Endometrium (tissue), 2 donors: ENCODE measurements around the gene THAP12.
"Not testable (repeated sequence)": the region's sequence is repeated elsewhere in the genome, so short reads cannot be mapped to it uniquely, and the experiment has no call there.

Experiments used
- FAIRE-seq: peaks from 2 replicates; lab custom pipeline; 2012; peaks lifted over from hg19 to GRCh38; lab: Jason Lieb, UNC
- donor health status: control.
- donor health status: control.

The THAP12 gene

DNA sequence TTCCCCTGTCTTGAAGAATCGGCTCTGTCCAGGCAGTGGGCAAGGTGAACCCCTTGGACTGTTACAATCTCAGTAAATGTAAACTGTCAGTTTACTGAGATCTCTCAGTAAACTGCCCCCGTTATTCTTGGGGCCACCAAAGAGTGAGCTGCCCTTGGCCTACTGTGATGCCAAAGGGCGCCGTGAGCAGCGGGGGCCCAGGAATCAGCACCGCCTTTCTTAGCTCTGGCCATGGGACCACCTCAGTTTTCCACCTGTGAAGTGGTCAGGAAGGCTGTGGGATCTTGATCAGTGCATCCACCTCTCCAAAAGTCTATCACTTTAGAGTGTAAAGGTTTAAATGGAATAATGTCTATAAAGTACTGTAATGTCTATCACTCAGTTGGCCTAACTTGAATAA, 57.1 kb downstream of the THAP12 start:
- FAIRE-seq: no peak

GRCh38 chr11:76323375-76323774, 57.6 kb downstream of the THAP12 start:
- FAIRE-seq: not testable (repeated sequence)

GRCh38 chr11:76322942-76323341, 58.0 kb downstream of the THAP12 start:
- FAIRE-seq: no peak

- FAIRE-seq: no peak
These were observed 58.4 kb downstream of the THAP12 start for GRCh38 chr11:76322540-76322939.

DNA sequence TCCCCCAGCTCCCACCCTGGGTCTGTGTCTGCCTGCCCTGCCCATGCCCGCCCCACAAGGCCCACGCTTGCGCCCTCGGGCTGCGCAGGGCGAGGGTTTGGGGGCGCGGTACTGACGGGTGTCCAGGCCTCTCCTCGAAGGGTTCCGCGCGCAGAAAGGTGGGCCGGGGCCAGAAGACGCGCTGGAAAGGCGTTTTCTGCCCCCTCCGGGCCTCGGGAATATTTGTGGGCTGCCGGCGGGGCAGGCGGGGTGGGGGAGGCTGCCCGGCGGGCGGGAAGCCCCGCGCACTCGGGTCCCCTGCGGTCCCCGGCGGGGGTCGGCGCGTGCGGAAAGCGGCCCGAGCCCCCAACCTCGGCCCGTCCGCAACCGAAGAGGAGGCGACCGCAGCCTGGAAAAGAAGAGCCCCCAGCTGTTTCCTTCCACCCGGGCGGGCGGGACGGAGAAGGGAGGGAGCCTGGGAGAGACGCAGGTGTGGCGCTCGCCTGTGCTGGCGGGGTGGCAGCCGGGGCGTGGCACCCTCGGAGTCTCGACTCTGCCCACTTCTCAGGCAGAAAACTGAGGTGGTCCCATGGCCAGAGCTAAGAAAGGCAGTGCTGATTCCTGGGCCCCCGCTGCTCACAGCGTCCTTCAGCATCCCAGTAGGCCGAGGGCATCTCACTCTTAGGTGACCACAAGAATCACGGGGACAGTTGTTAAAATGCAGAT, 59.0 kb downstream of the THAP12 start:
- no peak for FAIRE-seq

DNA sequence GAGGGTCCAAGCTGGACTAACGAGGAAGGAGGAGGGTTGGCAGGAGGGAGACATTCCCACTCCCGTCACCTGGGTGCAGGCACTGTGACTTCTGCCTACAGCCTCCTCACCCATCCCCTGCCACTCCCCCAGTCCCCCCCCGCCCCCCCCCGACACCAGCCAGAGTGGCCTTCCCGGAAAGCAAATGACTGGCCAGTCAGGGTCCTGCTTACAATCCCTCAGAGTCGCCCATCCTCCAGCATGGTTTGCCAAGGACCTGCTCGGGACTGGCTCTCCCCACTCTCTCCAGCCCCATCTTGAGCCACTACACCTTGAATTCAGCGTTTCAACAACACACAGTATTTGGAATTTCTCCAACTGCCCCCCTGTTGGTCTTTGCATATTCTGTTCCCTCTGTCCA, 59.6 kb downstream of the THAP12 start:
- FAIRE-seq: no peak

DNA sequence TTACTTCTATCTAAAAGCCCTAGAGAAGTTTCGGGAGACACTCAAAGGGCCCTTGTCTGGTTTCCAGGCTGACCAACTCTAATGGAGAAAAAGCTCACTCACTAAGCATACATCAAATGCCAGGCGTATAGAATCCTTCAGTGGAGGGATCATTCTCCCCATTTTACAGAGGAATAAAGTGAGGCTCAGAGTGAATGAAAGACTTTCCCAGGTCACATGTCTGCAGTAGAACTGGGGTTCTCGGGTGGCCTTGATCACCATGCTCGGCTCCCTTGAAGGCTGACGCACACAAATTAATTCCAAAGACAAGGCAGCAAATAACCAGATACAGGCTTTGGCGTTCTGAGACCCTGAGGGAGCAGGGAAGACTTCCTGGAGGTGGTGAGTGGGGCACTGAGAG, 60.0 kb downstream of the THAP12 start:
- no peak for FAIRE-seq

- not testable (repeated sequence) for FAIRE-seq
These were observed 61.1 kb downstream of the THAP12 start for GRCh38 chr11:76319798-76320197.

GRCh38 chr11:76318744-76319384, 62.1 kb downstream of the THAP12 start:
- no peak for FAIRE-seq

- FAIRE-seq: no peak
These were observed 63.6 kb downstream of the THAP12 start for GRCh38 chr11:76317296-76317695.

DNA sequence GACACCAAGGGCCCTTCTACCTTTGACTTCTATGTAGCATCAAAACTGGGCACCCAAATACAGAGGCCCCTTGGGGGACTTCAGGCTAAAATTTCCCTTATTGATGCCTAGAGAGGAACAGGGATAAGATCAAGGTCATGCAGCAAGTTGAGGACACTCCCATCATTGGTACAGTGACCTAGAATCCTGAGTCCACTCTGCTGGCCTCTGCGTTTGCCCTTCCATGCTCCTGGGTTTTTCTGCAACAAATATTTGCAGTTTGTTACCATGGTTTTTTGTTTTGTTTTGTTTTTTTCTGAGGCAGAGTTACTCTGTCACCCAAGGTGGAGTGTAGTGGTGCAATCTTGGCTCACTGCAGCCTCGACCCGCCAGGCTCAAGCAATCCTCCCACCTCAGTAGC, 64.2 kb downstream of the THAP12 start:
- no peak for FAIRE-seq

GRCh38 chr11:76315182-76315853, 65.6 kb downstream of the THAP12 start:
- FAIRE-seq: no peak

DNA sequence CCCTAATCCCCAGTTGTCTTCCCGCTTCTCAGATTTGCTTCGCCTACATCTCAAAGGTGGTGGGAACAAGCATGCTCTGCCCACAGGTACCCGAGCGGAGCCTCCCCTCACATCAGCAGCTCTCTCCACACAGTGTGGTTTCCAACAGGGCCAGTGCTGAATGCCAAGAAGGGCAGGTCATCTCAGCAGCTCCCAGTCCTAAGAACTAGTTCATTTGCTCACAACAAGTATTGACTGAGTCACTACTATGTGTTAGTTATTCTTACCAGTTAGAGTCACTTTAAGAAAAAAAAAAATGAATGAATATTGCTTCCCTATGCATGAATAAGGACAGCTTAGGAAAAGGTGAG, 66.2 kb downstream of the THAP12 start:
- FAIRE-seq: no peak

DNA sequence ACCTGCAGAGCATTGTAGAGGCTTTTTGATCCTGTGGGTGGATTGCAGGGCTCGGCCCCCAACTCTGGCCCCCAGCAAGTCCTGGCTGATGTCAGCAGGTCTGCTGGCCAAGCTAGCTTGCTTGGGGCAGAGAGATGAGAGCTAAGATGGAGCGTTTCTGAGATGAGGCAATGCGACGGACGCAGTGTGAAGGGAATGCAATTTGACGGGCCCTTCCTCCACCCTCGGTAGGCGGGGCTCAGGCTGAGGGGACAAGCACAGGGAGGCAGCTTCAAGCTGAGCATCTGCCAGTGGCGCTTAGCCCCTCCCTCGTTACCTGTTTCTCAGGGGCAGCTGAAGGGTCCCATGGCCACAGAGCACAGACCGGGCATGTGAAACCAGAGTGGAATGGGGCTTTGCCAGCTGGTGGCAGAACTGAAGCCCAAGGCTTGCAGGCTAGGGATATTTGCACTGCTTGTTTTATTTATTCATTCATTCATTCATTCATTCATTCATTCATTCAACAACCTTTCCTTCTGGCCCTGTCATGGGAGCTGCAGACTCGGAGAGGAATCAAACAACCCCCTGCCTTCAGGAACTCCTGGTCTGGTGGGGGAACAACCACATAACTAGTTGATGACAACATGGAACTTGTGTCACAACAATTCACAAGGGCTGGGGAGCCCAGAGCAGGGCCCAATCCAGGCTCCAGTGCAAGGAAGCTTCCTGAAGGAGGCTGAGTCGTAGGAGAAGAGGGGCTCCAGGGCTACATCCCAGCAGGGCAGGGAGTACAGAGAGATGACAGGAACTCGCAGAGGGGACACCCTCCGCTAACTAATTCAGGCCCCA, 66.8 kb downstream of the THAP12 start:
- no peak for FAIRE-seq

DNA sequence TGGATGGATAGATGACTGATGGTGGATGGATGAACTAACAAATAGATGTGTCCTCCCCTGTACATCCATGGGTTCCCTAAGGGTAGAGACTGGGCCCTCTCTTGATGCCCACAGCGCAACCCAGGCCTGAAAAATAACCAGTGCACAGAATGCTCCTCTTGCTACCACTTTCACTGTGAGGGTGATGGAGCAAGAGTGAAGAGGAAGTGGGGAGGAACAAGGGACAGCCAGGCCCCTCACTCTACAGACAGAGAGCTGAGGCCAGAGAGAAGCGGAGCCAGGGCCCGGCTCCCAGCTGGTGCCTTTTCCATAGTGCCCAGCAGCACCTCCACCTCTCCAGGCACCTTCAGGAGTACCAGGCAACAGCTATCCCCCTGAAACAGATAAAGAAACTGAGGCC, 67.7 kb downstream of the THAP12 start:
- no peak for FAIRE-seq

DNA sequence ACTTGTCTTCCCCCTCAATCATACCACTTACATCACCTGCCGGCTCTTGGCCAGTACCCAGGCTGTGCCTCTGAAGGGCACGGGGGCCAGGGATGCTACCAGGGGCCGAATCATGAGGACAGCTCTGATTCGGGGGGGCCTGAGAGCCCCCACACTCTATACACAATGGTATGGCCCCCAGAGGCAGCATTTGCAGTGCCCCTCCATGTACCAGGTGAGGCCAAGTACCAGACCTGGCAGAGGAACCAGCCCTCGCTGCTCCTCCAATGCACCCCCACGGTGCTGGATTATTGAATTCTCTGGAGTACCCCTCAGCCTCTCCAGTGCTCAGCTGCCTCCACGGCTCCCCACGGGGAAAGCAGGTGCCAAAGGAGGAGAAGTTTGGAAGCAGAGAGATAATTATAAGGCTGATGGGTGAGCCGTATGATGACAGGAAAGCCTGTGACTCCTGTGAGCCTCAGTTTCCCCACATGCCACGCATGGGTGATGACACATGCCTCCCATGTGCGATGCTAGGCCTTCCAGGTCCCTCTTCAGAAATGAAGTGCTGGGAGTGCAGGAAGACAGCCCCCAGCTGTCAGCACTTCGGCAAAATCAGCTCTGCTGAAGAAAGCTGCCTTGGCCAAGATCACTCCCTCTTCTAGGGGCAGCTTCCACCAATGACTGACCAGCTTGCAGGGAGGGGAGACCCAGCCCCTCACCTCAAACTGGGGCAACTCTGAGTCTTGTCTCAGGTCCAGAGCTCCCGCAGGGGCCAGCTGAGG, 69.9 kb downstream of the THAP12 start:
- FAIRE-seq: no peak

DNA sequence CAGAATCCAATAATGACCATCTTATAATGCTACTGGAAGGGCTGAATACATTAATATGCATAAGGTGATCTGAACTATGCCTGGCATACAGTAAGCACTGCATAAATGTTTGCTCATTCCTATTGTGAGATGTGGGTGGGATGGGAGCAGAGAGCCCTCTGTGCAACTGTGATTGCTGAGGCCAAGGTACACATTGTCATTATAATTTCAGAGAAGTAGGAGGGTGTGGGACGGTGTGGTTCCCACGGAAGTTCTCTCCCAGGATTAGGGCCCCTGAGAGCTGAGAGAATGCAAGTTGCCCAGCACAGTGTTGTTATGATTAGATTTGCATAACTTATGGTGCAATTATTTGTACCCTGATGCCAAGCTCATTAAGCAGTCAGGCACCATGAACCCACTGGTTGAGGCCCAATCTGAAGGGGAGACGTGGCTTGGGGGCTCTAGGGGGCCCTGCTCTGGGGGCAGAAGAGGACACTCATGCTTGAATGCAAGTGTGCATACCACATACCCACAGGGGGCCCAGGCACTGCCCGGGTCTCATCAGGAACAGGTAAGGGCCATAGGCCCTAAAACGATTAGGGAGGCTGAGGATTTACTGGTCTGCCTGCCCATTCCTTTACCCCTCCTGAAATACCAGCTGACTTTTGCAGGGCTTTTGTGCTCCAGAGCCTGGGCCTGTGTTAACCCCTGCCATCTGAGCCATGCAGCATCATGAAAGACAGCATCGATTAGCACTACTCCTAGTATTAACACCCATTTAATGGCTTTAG, 72.8 kb downstream of the THAP12 start:
- FAIRE-seq: no peak

DNA sequence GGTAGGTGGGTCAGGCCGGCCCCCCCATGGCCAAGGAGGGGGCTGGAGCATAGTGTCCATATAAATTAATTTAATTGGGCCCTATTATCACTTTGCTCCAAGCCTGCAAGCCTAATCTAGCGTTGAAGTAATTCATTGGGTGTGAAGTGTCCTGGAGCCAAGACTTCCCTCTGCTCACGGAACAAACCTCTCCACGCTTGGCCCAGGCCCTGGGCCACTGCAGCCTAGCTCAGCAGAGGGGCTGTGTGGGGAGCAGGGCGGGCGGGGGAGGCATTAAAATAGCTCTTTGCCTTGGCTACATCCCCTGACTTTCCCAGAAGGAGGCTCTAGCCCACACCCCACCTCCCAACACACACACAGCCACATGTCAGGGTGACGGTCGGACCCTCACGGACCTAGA, 73.5 kb downstream of the THAP12 start:
- no peak for FAIRE-seq

GRCh38 chr11:76303399-76303798, 77.5 kb downstream of the THAP12 start:
- FAIRE-seq: no peak

DNA sequence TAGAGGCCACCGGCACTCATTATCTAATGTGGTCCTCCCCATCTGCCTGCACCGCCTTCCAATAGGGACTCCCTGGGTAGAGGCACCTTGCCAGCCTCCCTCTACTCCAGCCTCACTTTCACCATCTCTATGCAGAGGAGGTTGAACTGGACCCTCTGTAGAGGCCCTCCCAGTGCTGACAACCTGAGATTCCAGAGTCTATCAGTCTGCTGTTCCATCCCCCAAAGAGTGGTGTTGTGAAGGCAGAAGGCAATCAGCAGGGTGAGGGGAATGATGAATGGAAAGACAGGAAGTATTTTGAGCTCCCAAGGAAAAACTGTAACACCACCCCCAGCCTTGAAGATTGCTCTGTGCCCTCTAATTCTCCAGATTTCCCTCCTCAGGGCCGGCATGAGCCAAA, 77.9 kb downstream of the THAP12 start:
- FAIRE-seq: no peak
